ENCODE measurements around the gene SORCS1.

The SORCS1 gene

DNA sequence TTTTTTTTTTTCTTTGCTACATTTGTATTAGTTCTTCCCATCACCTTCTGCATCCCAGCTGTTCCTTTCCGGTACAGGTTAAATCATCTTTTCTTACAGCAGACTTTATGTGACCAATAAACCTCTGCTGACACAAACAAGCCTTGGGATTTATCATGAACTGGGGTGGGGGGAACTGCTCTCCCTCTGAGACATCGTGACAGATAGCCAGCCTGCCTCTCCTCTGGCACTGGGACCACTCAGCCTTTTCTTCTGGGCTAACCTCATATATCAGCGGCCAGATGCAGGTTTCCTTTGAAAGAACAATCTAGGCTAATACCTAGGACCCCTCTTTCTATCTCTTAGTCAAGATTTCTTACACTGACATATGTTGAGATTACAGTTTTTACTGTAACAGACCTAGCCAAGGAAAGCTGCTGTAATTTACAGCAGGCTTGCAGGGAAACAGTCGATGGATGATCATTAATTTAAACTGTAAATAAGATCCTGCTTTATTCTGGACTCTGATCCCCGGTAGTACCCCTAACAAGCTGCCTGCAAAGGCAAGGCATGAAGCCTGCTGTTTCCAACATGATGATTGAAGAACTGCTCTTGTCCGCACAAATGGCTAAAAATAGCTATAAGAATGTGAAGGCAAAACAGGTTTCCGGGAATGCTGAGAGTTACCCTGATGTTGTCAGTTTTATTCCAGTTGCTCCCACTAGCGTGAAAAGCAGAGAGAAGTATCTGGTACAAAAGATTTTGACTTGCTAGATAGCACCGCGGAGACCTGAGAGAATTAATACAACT lies 338.7 kb downstream of the SORCS1 start:
- H4K8ac ChIP-seq (ENCODE audit: low read depth, low read length) = no peak overlapping the region
- H3K4ac ChIP-seq (ENCODE audit: low read depth, low read length) = no peak overlapping the region
- no peak overlapping the region for H3K4me2 ChIP-seq (ENCODE audit: low read length)
- H2BK5ac ChIP-seq (ENCODE audit: low read length) = no peak overlapping the region
- H2BK120ac ChIP-seq (ENCODE audit: low read depth, low read length) = no peak overlapping the region
- H3K27me3 ChIP-seq (ENCODE audit: insufficient read depth, low read length, poor library complexity) = no peaks in the 10 kb centered on the region
- no CpG with 5 or more reads among the region's 10 CpGs for WGBS (ENCODE audit: extremely low coverage, insufficient coverage, low lambda C conversion rate)
- no peaks in the 10 kb centered on the region for H3K4me1 ChIP-seq (ENCODE audit: control insufficient read depth, low read depth, low read length)
- no peak overlapping the region for H3K4me3 ChIP-seq (ENCODE audit: low read length)
- H3K79me2 ChIP-seq (ENCODE audit: control insufficient read depth, insufficient read depth, low read length) = no peaks in the 10 kb centered on the region
- no peak overlapping the region for H3K9ac ChIP-seq (ENCODE audit: low read length)
- DNase-seq = no peak
- H3K18ac ChIP-seq (ENCODE audit: low read length) = no peak overlapping the region
- H2BK15ac ChIP-seq (replicated peaks; ENCODE audit: low read depth) = no peak overlapping the region
- no peak overlapping the region for H3K27ac ChIP-seq (ENCODE audit: low read depth, low read length)
- no peak overlapping the region for H2AK5ac ChIP-seq (ENCODE audit: low read length)
- H3K56ac ChIP-seq (ENCODE audit: low read length) = no peak overlapping the region
- H3K79me1 ChIP-seq (ENCODE audit: low read length) = no peaks in the 10 kb centered on the region
- H3K36me3 ChIP-seq (ENCODE audit: control insufficient read depth, insufficient read depth, low read length) = no peaks in the 10 kb centered on the region
- no peak overlapping the region for H4K5ac ChIP-seq (ENCODE audit: low read length)
- no peak overlapping the region for H3K23ac ChIP-seq (ENCODE audit: low read length)

DNA sequence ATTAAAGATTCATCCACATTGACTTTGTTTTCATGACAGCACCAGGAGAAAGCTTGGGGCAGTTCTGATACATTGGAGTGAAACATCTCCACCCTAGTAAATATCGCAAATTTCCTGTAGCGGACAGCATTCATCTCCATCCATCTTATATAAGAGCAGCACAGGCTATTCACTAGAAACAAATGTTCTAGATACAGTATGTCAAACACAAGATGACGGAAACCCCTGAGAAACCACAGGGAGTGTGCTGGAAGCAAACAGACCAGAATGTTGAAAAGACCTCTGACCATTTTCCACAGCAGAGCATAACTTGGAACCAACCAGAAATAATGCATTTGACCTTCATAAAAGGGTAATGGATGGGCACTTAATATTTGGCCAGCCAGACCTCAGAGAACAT lies 343.9 kb downstream of the SORCS1 start:
- Histone ChIP-seq H4K8ac (ENCODE audit: low read depth, low read length) (no peak overlapping the region), H3K79me1 (ENCODE audit: low read length) (no peaks in the 10 kb centered on the region), H3K23ac (ENCODE audit: low read length) (no peak overlapping the region), H3K79me2 (ENCODE audit: control insufficient read depth, insufficient read depth, low read length) (no peaks in the 10 kb centered on the region), H3K36me3 (ENCODE audit: control insufficient read depth, insufficient read depth, low read length) (no peaks in the 10 kb centered on the region), H3K4me3 (ENCODE audit: low read length) (no peak overlapping the region), H2BK120ac (ENCODE audit: low read depth, low read length) (no peak overlapping the region), H3K4me2 (ENCODE audit: low read length) (no peak overlapping the region), H3K18ac (ENCODE audit: low read length) (no peak overlapping the region), H3K4me1 (ENCODE audit: control insufficient read depth, low read depth, low read length) (no peaks in the 10 kb centered on the region), H4K5ac (ENCODE audit: low read length) (no peak overlapping the region), H2BK15ac (replicated peaks; ENCODE audit: low read depth) (no peak overlapping the region), H3K56ac (ENCODE audit: low read length) (no peak overlapping the region), H3K9ac (ENCODE audit: low read length) (no peak overlapping the region), H3K27ac (ENCODE audit: low read depth, low read length) (no peak overlapping the region), H2AK5ac (ENCODE audit: low read length) (no peak overlapping the region), H3K27me3 (ENCODE audit: insufficient read depth, low read length, poor library complexity) (no peaks in the 10 kb centered on the region), H3K4ac (ENCODE audit: low read depth, low read length) (no peak overlapping the region), H2BK5ac (ENCODE audit: low read length) (no peak overlapping the region)
- WGBS (ENCODE audit: extremely low coverage, insufficient coverage, low lambda C conversion rate) = no CpG with 5 or more reads among the region's 3 CpGs
- DNase-seq = no peak

DNA sequence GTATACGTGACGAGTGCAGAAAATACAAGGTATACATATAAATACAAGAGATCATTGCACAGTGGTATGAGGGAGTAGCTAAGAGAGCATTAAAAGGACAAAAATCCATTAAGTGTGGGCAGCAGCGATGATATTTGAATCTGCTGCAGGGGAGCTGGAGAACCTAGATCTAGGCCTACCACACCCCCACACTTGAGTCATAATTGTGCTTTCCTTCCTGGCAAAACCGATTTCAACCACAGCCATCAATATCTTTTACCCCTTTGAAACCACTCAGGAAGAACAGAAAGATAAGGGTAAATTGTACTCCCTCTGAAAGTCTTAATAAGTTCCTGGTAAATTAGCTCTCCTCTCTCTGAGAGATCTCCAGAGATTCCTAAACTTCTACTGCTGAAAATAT lies 345.0 kb downstream of the SORCS1 start:
- H4K5ac ChIP-seq (ENCODE audit: low read length) = no peak overlapping the region
- H4K8ac ChIP-seq (ENCODE audit: low read depth, low read length) = no peak overlapping the region
- no peak overlapping the region for H3K18ac ChIP-seq (ENCODE audit: low read length)
- no peak for DNase-seq
- H3K79me1 ChIP-seq (ENCODE audit: low read length) = no peaks in the 10 kb centered on the region
- no peak overlapping the region for H3K4ac ChIP-seq (ENCODE audit: low read depth, low read length)
- H3K36me3 ChIP-seq (ENCODE audit: control insufficient read depth, insufficient read depth, low read length) = no peaks in the 10 kb centered on the region
- no peak overlapping the region for H3K4me2 ChIP-seq (ENCODE audit: low read length)
- no peak overlapping the region for H2BK120ac ChIP-seq (ENCODE audit: low read depth, low read length)
- H3K27ac ChIP-seq (ENCODE audit: low read depth, low read length) = no peak overlapping the region
- no peak overlapping the region for H2AK5ac ChIP-seq (ENCODE audit: low read length)
- H3K4me1 ChIP-seq (ENCODE audit: control insufficient read depth, low read depth, low read length) = no peaks in the 10 kb centered on the region
- no peaks in the 10 kb centered on the region for H3K27me3 ChIP-seq (ENCODE audit: insufficient read depth, low read length, poor library complexity)
- H2BK5ac ChIP-seq (ENCODE audit: low read length) = no peak overlapping the region
- H3K23ac ChIP-seq (ENCODE audit: low read length) = no peak overlapping the region
- H2BK15ac ChIP-seq (replicated peaks; ENCODE audit: low read depth) = no peak overlapping the region
- WGBS (ENCODE audit: extremely low coverage, insufficient coverage, low lambda C conversion rate) = no CpG with 5 or more reads among the region's 4 CpGs
- H3K79me2 ChIP-seq (ENCODE audit: control insufficient read depth, insufficient read depth, low read length) = no peaks in the 10 kb centered on the region
- no peak overlapping the region for H3K56ac ChIP-seq (ENCODE audit: low read length)
- no peak overlapping the region for H3K9ac ChIP-seq (ENCODE audit: low read length)
- no peak overlapping the region for H3K4me3 ChIP-seq (ENCODE audit: low read length)

DNA sequence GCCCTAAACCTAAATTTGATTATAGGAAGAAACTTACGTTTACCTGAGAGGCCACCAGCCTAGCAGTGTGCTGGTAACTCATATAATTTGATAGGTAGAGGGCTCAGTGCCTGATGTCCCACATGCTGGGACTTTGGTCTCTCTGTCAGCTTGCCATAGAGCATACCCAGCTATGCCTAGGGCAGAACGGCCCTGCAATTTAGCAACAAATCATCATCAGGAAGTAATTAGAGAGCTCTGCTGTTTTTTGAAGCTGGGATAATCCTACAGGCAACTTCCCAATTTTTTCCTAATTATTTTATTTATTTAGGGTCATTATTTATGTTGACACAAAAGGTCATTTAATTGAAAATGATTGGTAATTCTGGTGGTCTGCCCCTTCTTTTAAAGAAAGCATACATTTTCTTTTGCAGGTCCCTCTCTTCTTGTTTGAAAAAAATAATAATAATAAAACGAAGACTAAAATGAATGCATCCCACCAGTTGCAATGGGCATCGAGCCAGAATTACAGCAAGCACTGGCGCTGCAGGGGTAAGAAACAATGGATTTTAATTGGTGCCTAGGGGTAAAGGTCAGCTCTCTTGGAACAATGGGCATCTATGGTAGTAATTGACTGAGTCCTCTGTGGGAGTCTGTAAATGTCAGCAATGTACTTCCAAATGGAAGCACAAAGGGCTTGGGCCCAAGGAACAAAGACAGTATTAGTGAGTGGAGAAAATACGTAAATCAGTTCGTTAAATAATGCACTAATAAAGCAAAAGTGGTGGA lies 348.0 kb downstream of the SORCS1 start:
- no peak overlapping the region for H3K9ac ChIP-seq (ENCODE audit: low read length)
- H3K4ac ChIP-seq (ENCODE audit: low read depth, low read length) = no peak overlapping the region
- no peak overlapping the region for H4K5ac ChIP-seq (ENCODE audit: low read length)
- H3K4me1 ChIP-seq (ENCODE audit: control insufficient read depth, low read depth, low read length) = no peaks in the 10 kb centered on the region
- H2BK5ac ChIP-seq (ENCODE audit: low read length) = no peak overlapping the region
- no peak overlapping the region for H3K4me3 ChIP-seq (ENCODE audit: low read length)
- no peak overlapping the region for H3K4me2 ChIP-seq (ENCODE audit: low read length)
- no peak overlapping the region for H3K18ac ChIP-seq (ENCODE audit: low read length)
- H3K27ac ChIP-seq (ENCODE audit: low read depth, low read length) = no peak overlapping the region
- H2AK5ac ChIP-seq (ENCODE audit: low read length) = no peak overlapping the region
- no peaks in the 10 kb centered on the region for H3K27me3 ChIP-seq (ENCODE audit: insufficient read depth, low read length, poor library complexity)
- no peak overlapping the region for H3K56ac ChIP-seq (ENCODE audit: low read length)
- H2BK15ac ChIP-seq (replicated peaks; ENCODE audit: low read depth) = no peak overlapping the region
- H3K36me3 ChIP-seq (ENCODE audit: control insufficient read depth, insufficient read depth, low read length) = no peaks in the 10 kb centered on the region
- H3K79me1 ChIP-seq (ENCODE audit: low read length) = no peaks in the 10 kb centered on the region
- no peak for DNase-seq
- no peak overlapping the region for H3K23ac ChIP-seq (ENCODE audit: low read length)
- no peak overlapping the region for H2BK120ac ChIP-seq (ENCODE audit: low read depth, low read length)
- WGBS (ENCODE audit: extremely low coverage, insufficient coverage, low lambda C conversion rate) = no CpG with 5 or more reads among the region's 7 CpGs
- H3K79me2 ChIP-seq (ENCODE audit: control insufficient read depth, insufficient read depth, low read length) = no peaks in the 10 kb centered on the region
- no peak overlapping the region for H4K8ac ChIP-seq (ENCODE audit: low read depth, low read length)

DNA sequence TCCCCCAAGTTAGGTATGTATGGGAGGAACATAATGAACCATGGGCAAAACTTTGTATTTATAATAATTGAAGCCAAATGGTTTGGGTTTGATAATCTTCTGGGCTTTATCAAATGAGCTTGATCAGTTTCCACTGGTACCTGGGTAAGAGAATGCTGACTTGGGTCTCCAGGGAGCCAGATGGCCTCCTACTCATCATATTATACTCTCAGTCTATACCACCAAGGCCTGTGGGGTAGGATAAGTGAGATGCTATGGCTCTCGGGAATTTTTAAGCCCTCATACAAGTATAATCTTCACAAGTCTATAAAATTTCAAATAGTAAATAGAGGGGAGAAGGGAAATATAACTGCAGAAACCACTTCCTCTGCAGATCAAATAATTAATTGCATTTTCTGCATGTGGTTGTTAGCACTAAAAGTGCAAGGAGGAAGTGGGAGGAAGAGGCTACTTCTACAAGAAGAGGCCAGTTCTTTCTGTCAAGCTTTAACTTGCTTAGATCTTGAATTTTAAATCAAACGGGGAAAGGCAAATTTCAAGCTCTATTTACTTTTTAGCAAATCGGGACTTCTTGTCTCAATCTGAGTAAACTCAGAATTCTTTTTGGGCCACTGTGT lies 349.0 kb downstream of the SORCS1 start:
- Histone ChIP-seq H3K23ac (ENCODE audit: low read length) (no peak overlapping the region), H3K4me3 (ENCODE audit: low read length) (no peak overlapping the region), H4K5ac (ENCODE audit: low read length) (no peak overlapping the region), H2BK15ac (replicated peaks; ENCODE audit: low read depth) (no peak overlapping the region), H3K56ac (ENCODE audit: low read length) (no peak overlapping the region), H3K4ac (ENCODE audit: low read depth, low read length) (no peak overlapping the region), H2AK5ac (ENCODE audit: low read length) (no peak overlapping the region), H3K18ac (ENCODE audit: low read length) (no peak overlapping the region), H3K4me2 (ENCODE audit: low read length) (no peak overlapping the region), H3K27ac (ENCODE audit: low read depth, low read length) (no peak overlapping the region), H3K79me1 (ENCODE audit: low read length) (no peaks in the 10 kb centered on the region), H2BK5ac (ENCODE audit: low read length) (no peak overlapping the region), H2BK120ac (ENCODE audit: low read depth, low read length) (no peak overlapping the region), H4K8ac (ENCODE audit: low read depth, low read length) (no peak overlapping the region), H3K27me3 (ENCODE audit: insufficient read depth, low read length, poor library complexity) (no peaks in the 10 kb centered on the region), H3K4me1 (ENCODE audit: control insufficient read depth, low read depth, low read length) (no peaks in the 10 kb centered on the region), H3K79me2 (ENCODE audit: control insufficient read depth, insufficient read depth, low read length) (no peaks in the 10 kb centered on the region), H3K9ac (ENCODE audit: low read length) (no peak overlapping the region), H3K36me3 (ENCODE audit: control insufficient read depth, insufficient read depth, low read length) (no peaks in the 10 kb centered on the region)
- DNase-seq = no peak
- WGBS (ENCODE audit: extremely low coverage, insufficient coverage, low lambda C conversion rate) = no CpG with 5 or more reads among the region's 3 CpGs

All from mesendoderm (in vitro differentiated cells).